Esophagus (tissue), 2 donors: ENCODE data around the gene TNPO2. TPM values are rescaled to one million over a fixed set of nuclear protein-coding genes. Genes with fewer than 3 reads are reported as not detected.

Source experiments
- polyA plus RNA-seq, 2 donors: library from polyadenylated mRNA; stranded (reverse); fragments of 200-250 nt; gene quantifications; one replicate each; pipeline ENCODE4 v1.2.3, GENCODE V29; 2013
- donor health status: healthy with polysubstance abuse.
- donor health status: Bipolar disorder and iron deficiency.

Gene TNPO2
- polyA plus RNA-seq, 2 donors: 29.7 to 37.2 TPM

Other genes starting within 250 kb of the TNPO2 start
- under 1 TPM; 0.38 to 0.45 TPM for gene ZNF709, start 239.1 kb downstream of the TNPO2 start, polyA plus RNA-seq
- 1 to 10 TPM; 2.9 to 3.8 TPM for gene ZNF564, start 172.4 kb downstream of the TNPO2 start, polyA plus RNA-seq
- gene ZNF490, start 113.1 kb downstream of the TNPO2 start, polyA plus RNA-seq: under 1 TPM; 0.36 to 0.61 TPM
- gene ZNF791, start 113.0 kb downstream of the TNPO2 start, polyA plus RNA-seq: 1 to 10 TPM; 5.1 to 8.1 TPM
- gene MAN2B1, start 57.2 kb downstream of the TNPO2 start, polyA plus RNA-seq: 10 to 100 TPM; 22.6 to 26.6 TPM
- gene WDR83, start 57.1 kb downstream of the TNPO2 start, polyA plus RNA-seq: 10 to 100 TPM in 1 of 2 donors, 1 to 10 TPM in 1; 8.9 to 14.4 TPM
- 10 to 100 TPM; 45.5 to 51.3 TPM for gene DHPS, start 42.1 kb downstream of the TNPO2 start, polyA plus RNA-seq
- gene GNG14, start 35.9 kb downstream of the TNPO2 start, polyA plus RNA-seq: not detected
- gene FBXW9, start 27.3 kb downstream of the TNPO2 start, polyA plus RNA-seq: 10 to 100 TPM in 1 of 2 donors, 1 to 10 TPM in 1; 5.0 to 12.3 TPM
- 100 to 1,000 TPM; 212 to 215 TPM for gene TRIR, start 10.8 kb upstream of the TNPO2 start, polyA plus RNA-seq
- gene GET3, start 13.6 kb upstream of the TNPO2 start, polyA plus RNA-seq: 10 to 100 TPM; 46.2 to 74.1 TPM
- gene BEST2, start 27.9 kb upstream of the TNPO2 start, polyA plus RNA-seq: under 1 TPM; 0.06 TPM
- gene HOOK2, start 51.6 kb upstream of the TNPO2 start, polyA plus RNA-seq: 100 to 1,000 TPM in 1 of 2 donors, 10 to 100 TPM in 1; 47.9 to 103 TPM
- 100 to 1,000 TPM; 175 to 339 TPM for gene JUNB, start 67.6 kb upstream of the TNPO2 start, polyA plus RNA-seq
- gene PRDX2, start 77.9 kb upstream of the TNPO2 start, polyA plus RNA-seq: 100 to 1,000 TPM; 157 to 323 TPM
- 1 to 10 TPM; 2.8 to 8.4 TPM for gene THSD8, start 78.1 kb upstream of the TNPO2 start, polyA plus RNA-seq
- 10 to 100 TPM in 1 of 2 donors, 1 to 10 TPM in 1; 6.9 to 20.8 TPM for gene RNASEH2A, start 82.7 kb upstream of the TNPO2 start, polyA plus RNA-seq
- not detected for gene RTBDN, start 110.6 kb upstream of the TNPO2 start, polyA plus RNA-seq
- under 1 TPM; 0.18 to 0.22 TPM for gene MAST1, start 114.6 kb upstream of the TNPO2 start, polyA plus RNA-seq
- 10 to 100 TPM in 1 of 2 donors, 1 to 10 TPM in 1; 7.8 to 15.9 TPM for gene DNASE2, start 157.5 kb upstream of the TNPO2 start, polyA plus RNA-seq
- not detected for gene KLF1, start 163.3 kb upstream of the TNPO2 start, polyA plus RNA-seq
- gene GCDH, start 167.2 kb upstream of the TNPO2 start, polyA plus RNA-seq: 10 to 100 TPM; 14.3 to 21.0 TPM
- under 1 TPM; 0.20 to 0.59 TPM for gene SYCE2, start 195.4 kb upstream of the TNPO2 start, polyA plus RNA-seq
- 10 to 100 TPM; 29.1 to 49.3 TPM for gene FARSA, start 209.8 kb upstream of the TNPO2 start, polyA plus RNA-seq
- 100 to 1,000 TPM; 173 to 361 TPM for gene CALR, start 214.7 kb upstream of the TNPO2 start, polyA plus RNA-seq
- 10 to 100 TPM; 73.9 to 81.0 TPM for gene RAD23A, start 221.9 kb upstream of the TNPO2 start, polyA plus RNA-seq
- 10 to 100 TPM; 53.7 to 57.0 TPM for gene GADD45GIP1, start 233.3 kb upstream of the TNPO2 start, polyA plus RNA-seq
- not detected for gene DAND5, start 245.6 kb upstream of the TNPO2 start, polyA plus RNA-seq